ENCODE measurements around the gene POU3F1.

DNA sequence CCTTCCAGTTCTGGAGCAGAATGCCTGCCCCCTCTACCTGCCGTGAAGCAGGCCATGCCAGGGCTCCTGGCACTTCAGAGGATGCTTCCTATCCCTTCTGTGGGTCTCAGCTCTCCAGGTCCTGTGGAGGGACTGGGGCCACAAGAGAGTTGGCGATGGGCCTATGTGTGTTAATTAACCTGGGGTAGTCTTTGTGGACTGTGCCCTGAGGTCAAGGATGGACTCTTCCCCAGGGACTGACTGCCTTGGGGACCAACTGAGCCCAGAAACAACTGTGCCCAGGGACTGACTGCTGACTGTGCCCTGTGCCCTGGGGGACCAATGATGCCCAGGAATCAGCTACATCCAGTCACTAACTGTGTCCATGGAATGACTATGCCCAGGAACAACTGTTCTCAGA, 37.5 kb upstream of the POU3F1 start:
- no peak for TF ChIP-seq CTCF (IDR thresholded peaks at IDR 0.05; ENCODE audit: low read depth, low read length)
- TF ChIP-seq EZH2phosphoT487 (IDR thresholded peaks at IDR 0.05; ENCODE audit: low read depth), result no peak

Measured in OCI-LY3 (cell line).